GM13977 (cell line): Measurements from ENCODE around the gene CERS3.
A peak's percentile ranks its signal among the peaks of the same experiment; 100 is the strongest.

Experiments used
- DNase-seq: peaks from one replicate; pipeline ENCODE4 v3.0.0; 2012; ENCODE audit warnings: low spot score
- CTCF ChIP-seq: IDR thresholded peaks from 2 replicates; pipeline ENCODE4 v1.5.1; 2012; ENCODE audit warnings: mild to moderate bottlenecking, control low read depth; ENCODE audit not compliant: insufficient read depth; ENCODE audit errors: extremely low read depth, missing control alignments
- in situ Hi-C: fragments of 300-500 bp; cut with MboI; formaldehyde crosslinking; loops from one replicate; pipeline ENCODE4 v1.12.0; 2022; ENCODE audit warnings: low sequenced_read_pairs, low pct_unique_long_range_greater_than_20kb, mixed read lengths, inconsistent platforms; ENCODE audit not compliant: unreplicated experiment

Gene CERS3

GRCh38 chr15:100385300-100386050 is 143.3 kb downstream of the CERS3 start:
- in situ Hi-C loops: no loop called here
- no peak for DNase-seq
- no peak for TF ChIP-seq CTCF

GRCh38 chr15:100384108-100384410 is 144.7 kb downstream of the CERS3 start:
- TF ChIP-seq CTCF: no peak
- no peak for DNase-seq
- in situ Hi-C loops: no loop called here

- DNase-seq: no peak
- in situ Hi-C loops: no loop called here
- TF ChIP-seq CTCF: peak; percentile 16
Observed at GRCh38 chr15:100383302-100384107, 145.2 kb downstream of the CERS3 start.

- DNase-seq: peak; percentile 20
- in situ Hi-C loops: no loop called here
- no peak for TF ChIP-seq CTCF
Observed at GRCh38 chr15:100373942-100374341, 154.8 kb downstream of the CERS3 start.

GRCh38 chr15:100373120-100373896 is 155.4 kb downstream of the CERS3 start:
- TF ChIP-seq CTCF: no peak
- no peak for DNase-seq
- in situ Hi-C loops: no loop called here

GRCh38 chr15:100372739-100373119 is 156.0 kb downstream of the CERS3 start:
- no peak for DNase-seq
- in situ Hi-C loops: no loop called here
- TF ChIP-seq CTCF: no peak
